Smooth muscle cell (in vitro differentiated cells): ENCODE results near the gene NKRF. TPM values are rescaled to one million over a fixed set of nuclear protein-coding genes. Genes with fewer than 3 reads are reported as not detected.

Experiments used
- DNase-seq: peaks from one replicate; lab custom pipeline; 2025; ENCODE audit not compliant: unreplicated experiment; lab: John Stamatoyannopoulos, UW
- H2AFZ ChIP-seq: fragments of 200-600 bp; sonication (generic); 2 replicates; pipeline ENCODE4 v1.6.0; 2016; ENCODE audit warnings: antibody characterized with exemption, low read depth, mild to moderate bottlenecking
- H3F3A ChIP-seq: fragments of 200-600 bp; sonication (generic); 2 replicates; pipeline ENCODE4 v1.6.0; 2017; ENCODE audit warnings: antibody characterized with exemption, low read depth
- H3K27ac ChIP-seq: fragments of 200-600 bp; sonication (generic); 2 replicates; pipeline ENCODE4 v1.5.1; 2016; ENCODE audit warnings: low read depth, mild to moderate bottlenecking
- H3K27me3 ChIP-seq: fragments of 200-600 bp; sonication (generic); 2 replicates; pipeline ENCODE4 v1.6.1; 2016; ENCODE audit warnings: low read depth, mild to moderate bottlenecking
- H3K36me3 ChIP-seq: fragments of 200-600 bp; sonication (generic); 2 replicates; pipeline ENCODE4 v1.5.1; 2016; ENCODE audit warnings: low read depth
- H3K4me1 ChIP-seq: fragments of 200-600 bp; sonication (generic); 2 replicates; pipeline ENCODE4 v1.5.1; 2016; ENCODE audit warnings: low read depth
- H3K4me2 ChIP-seq: fragments of 200-600 bp; sonication (generic); 2 replicates; pipeline ENCODE4 v1.6.0; 2016; ENCODE audit warnings: mild to moderate bottlenecking
- H3K4me3 ChIP-seq: fragments of 200-600 bp; sonication (generic); 2 replicates; pipeline ENCODE4 v1.5.1; 2016; ENCODE audit warnings: mild to moderate bottlenecking
- H3K79me2 ChIP-seq: fragments of 200-600 bp; sonication (generic); 2 replicates; pipeline ENCODE4 v1.6.0; 2016; ENCODE audit warnings: low read depth, mild to moderate bottlenecking
- H3K9ac ChIP-seq: fragments of 200-600 bp; sonication (generic); 2 replicates; pipeline ENCODE4 v1.6.0; 2016; ENCODE audit warnings: low read depth
- H3K9me3 ChIP-seq: fragments of 200-600 bp; sonication (generic); replicated peaks from 2 replicates; pipeline ENCODE4 v1.5.1; 2016; ENCODE audit warnings: low read depth
- H4K20me1 ChIP-seq: fragments of 200-600 bp; sonication (generic); 2 replicates; pipeline ENCODE4 v1.6.0; 2016; ENCODE audit warnings: low read depth
- CTCF ChIP-seq: fragments of 200-600 bp; sonication (generic); IDR thresholded peaks from 2 replicates; pipeline ENCODE4 v1.5.1; 2017; ENCODE audit warnings: borderline replicate concordance, mild to moderate bottlenecking, antibody characterized with exemption; ENCODE audit not compliant: insufficient read depth, poor library complexity, severe bottlenecking
- whole genome bisulfite sequencing: methylation state at CpG from one replicate; pipeline ENCODE4 v1.1.7; 2016; ENCODE audit warnings: low lambda C conversion rate; 5-methylcytosine and 5-hydroxymethylcytosine counted together
- polyA plus RNA-seq: library from polyadenylated mRNA; unstranded; fragments of >200 nt; fragmentation: Nextera tagmentation; extraction: Ambion mirVana; gene quantifications from 2 replicates; pipeline ENCODE4 v1.2.1, GENCODE V29; 2016
- total RNA-seq: library from RNA; depleted of rRNA; stranded (reverse); fragments of >200 nt; gene quantifications from 2 replicates; pipeline ENCODE4 v1.2.3, GENCODE V29; 2014

Gene NKRF
- total and polyA plus RNA-seq, 2 experiments from 2014 or later: 2.4 to 8.0 TPM

DNA sequence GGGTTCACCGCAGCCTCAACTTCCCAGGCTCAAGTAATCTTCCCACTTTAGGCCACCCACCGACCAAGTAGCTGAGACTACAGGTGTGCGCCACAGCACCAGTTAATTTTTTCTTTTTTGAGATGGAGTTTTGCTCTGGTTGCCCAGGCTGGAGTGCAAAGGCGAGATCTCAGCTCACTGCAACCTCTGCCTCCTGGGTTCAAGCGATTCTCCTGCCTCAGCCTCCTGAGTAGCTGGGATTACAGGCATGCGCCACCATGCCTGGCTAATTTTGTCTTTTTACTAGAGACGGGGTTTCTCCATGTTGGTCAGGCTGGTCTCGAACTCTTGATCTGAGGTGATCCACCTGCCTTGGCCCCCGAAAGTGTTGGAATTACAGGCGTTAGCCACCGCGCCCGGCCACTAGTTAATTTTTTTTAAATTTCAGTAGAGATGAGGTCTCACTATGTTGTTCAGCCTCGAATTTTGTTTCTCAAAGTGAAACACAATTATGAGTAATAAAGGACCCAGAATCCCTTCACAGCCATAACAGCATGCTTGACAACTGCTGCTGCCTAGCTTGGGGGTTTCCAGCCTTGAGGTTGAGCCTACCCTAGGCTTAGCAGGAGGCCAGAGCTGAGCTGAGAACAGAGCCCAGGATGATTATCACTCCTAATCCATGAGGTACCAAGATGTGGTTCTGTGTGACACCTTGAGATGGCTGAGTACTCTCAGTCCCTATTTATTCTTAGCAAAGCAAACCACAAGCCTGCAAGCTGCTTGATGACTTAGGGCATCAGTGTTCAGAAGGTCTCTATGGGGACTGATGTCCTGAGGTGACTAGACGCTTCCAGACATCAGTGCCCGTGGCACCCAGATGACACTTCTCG is 41.6 kb upstream of the NKRF start:
- H3K36me3 ChIP-seq: no peaks in the 10 kb centered on the region
- H3K4me3 ChIP-seq: no peak overlapping the region
- TF ChIP-seq CTCF: no peak
- no peaks in the 10 kb centered on the region for H3K4me1 ChIP-seq
- no peak overlapping the region for H3K4me2 ChIP-seq
- no peaks in the 10 kb centered on the region for H3F3A ChIP-seq
- H3K79me2 ChIP-seq: no peaks in the 10 kb centered on the region
- no peaks in the 10 kb centered on the region for H3K27me3 ChIP-seq
- 84% methylated on average over 17 of the region's 17 CpGs for WGBS
- H3K9ac ChIP-seq: no peak overlapping the region
- no peaks in the 10 kb centered on the region for H3K9me3 ChIP-seq
- H2AFZ ChIP-seq: no peak overlapping the region
- H4K20me1 ChIP-seq: no peaks in the 10 kb centered on the region
- no peak for DNase-seq
- peak overlapping the region; percentile 12 for H3K27ac ChIP-seq

DNA sequence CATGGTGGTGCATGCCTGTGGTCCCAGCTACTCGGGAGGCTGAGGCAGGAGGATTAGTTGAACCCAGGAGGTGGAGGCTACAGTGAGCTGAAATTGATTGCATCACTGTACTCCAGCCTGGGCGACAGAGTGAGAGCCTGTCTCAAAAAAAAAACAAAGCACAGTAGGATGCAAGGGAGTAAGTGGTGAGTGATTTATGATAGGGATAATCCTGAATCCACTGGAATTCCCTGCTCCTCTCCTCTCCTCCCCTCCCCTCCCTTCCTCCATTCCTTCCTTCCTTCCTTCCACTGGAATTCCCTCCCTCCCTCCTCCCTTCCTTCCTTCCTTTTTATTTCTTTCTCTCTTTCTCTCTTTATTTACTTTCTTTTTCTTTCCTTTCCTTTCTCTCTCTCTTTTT is 40.9 kb upstream of the NKRF start:
- 25% methylated on average over 2 of the region's 2 CpGs for whole genome bisulfite sequencing
- Histone ChIP-seq H2AFZ (no peak overlapping the region), H3K27me3 (no peaks in the 10 kb centered on the region), H3K4me3 (no peak overlapping the region), H3K79me2 (no peaks in the 10 kb centered on the region), H3K9ac (no peak overlapping the region), H3K4me2 (no peak overlapping the region), H4K20me1 (no peaks in the 10 kb centered on the region), H3K36me3 (no peaks in the 10 kb centered on the region), H3K27ac (no peak overlapping the region), H3K4me1 (no peaks in the 10 kb centered on the region), H3K9me3 (no peaks in the 10 kb centered on the region), H3F3A (no peaks in the 10 kb centered on the region)
- no peak for TF ChIP-seq CTCF
- DNase-seq: no peak

GRCh38 chrX:119646515-119646914 is 40.3 kb upstream of the NKRF start:
- H4K20me1 ChIP-seq: no peaks in the 10 kb centered on the region
- no peak overlapping the region for H2AFZ ChIP-seq
- no peak overlapping the region for H3K4me3 ChIP-seq
- no peaks in the 10 kb centered on the region for H3K9me3 ChIP-seq
- no peak for TF ChIP-seq CTCF
- H3K79me2 ChIP-seq: no peaks in the 10 kb centered on the region
- H3K9ac ChIP-seq: no peak overlapping the region
- DNase-seq: no peak
- no peak overlapping the region for H3K4me2 ChIP-seq
- H3K27me3 ChIP-seq: no peaks in the 10 kb centered on the region
- no peaks in the 10 kb centered on the region for H3K4me1 ChIP-seq
- H3F3A ChIP-seq: no peaks in the 10 kb centered on the region
- H3K27ac ChIP-seq: no peak overlapping the region
- no peaks in the 10 kb centered on the region for H3K36me3 ChIP-seq
- WGBS: 90% methylated on average over 4 of the region's 4 CpGs

GRCh38 chrX:119643696-119644095 is 37.5 kb upstream of the NKRF start:
- no peak overlapping the region for H3K4me3 ChIP-seq
- no peaks in the 10 kb centered on the region for H3F3A ChIP-seq
- H3K27me3 ChIP-seq: no peaks in the 10 kb centered on the region
- H3K9me3 ChIP-seq: no peaks in the 10 kb centered on the region
- no peaks in the 10 kb centered on the region for H3K4me1 ChIP-seq
- no peak for DNase-seq
- no peak overlapping the region for H3K4me2 ChIP-seq
- H3K36me3 ChIP-seq: no peaks in the 10 kb centered on the region
- no peak overlapping the region for H2AFZ ChIP-seq
- H3K79me2 ChIP-seq: no peaks in the 10 kb centered on the region
- WGBS: 76% methylated on average over 8 of the region's 8 CpGs
- TF ChIP-seq CTCF: no peak
- H3K27ac ChIP-seq: no peak overlapping the region
- H3K9ac ChIP-seq: no peak overlapping the region
- no peaks in the 10 kb centered on the region for H4K20me1 ChIP-seq
